H9 (cell line): ENCODE measurements around the gene ORM2. TPM values are rescaled to one million over a fixed set of nuclear protein-coding genes. Genes with fewer than 3 reads are reported as not detected.

ENCODE experiments used
- DNase-seq: peaks from one replicate; pipeline ENCODE4 v3.0.0-alpha.2; 2017
- H2AFZ ChIP-seq: one replicate; pipeline ENCODE4 v1.6.1; 2013; ENCODE audit warnings: mild to moderate bottlenecking, low read length, control low read depth, moderate library complexity
- H2AK5ac ChIP-seq: 2 replicates; pipeline ENCODE4 v1.6.1; 2013; ENCODE audit warnings: low read length, control low read depth, mixed read lengths; ENCODE audit not compliant: insufficient read length
- H2BK120ac ChIP-seq: one replicate; pipeline ENCODE4 v1.6.1; 2013; ENCODE audit warnings: low read depth, mild to moderate bottlenecking, low read length, control low read depth, inconsistent platforms; ENCODE audit not compliant: poor library complexity, severe bottlenecking
- H2BK12ac ChIP-seq: 2 replicates; pipeline ENCODE4 v1.6.1; 2013; ENCODE audit warnings: low read length, control low read depth, mixed read lengths, low read depth; ENCODE audit not compliant: insufficient read length
- H2BK15ac ChIP-seq: 2 replicates; pipeline ENCODE4 v1.6.1; 2013; ENCODE audit warnings: low read depth, low read length, control low read depth
- H2BK20ac ChIP-seq: one replicate; pipeline ENCODE4 v1.6.1; 2013; ENCODE audit warnings: low read depth, mild to moderate bottlenecking, low read length, control low read depth, inconsistent platforms; ENCODE audit not compliant: poor library complexity, severe bottlenecking
- H2BK5ac ChIP-seq: 2 replicates; pipeline ENCODE4 v1.6.1; 2013; ENCODE audit warnings: low read length, control low read depth, mixed read lengths; ENCODE audit not compliant: insufficient read length
- H3K14ac ChIP-seq: 2 replicates; pipeline ENCODE4 v1.6.1; 2013; ENCODE audit warnings: low read length, control low read depth; ENCODE audit not compliant: insufficient read depth
- H3K18ac ChIP-seq: 2 replicates; pipeline ENCODE4 v1.6.1; 2013; ENCODE audit warnings: low read depth, mild to moderate bottlenecking, mixed read lengths, low read length, control low read depth; ENCODE audit not compliant: insufficient read length
- H3K23ac ChIP-seq: 2 replicates; pipeline ENCODE4 v1.6.1; 2013; ENCODE audit warnings: low read length, control low read depth, mixed read lengths, low read depth; ENCODE audit not compliant: insufficient read length
- H3K23me2 ChIP-seq: 2 replicates; pipeline ENCODE4 v1.6.1; 2013; ENCODE audit warnings: low read depth, mild to moderate bottlenecking, mixed read lengths, low read length, control low read depth; ENCODE audit not compliant: insufficient read length, poor library complexity, severe bottlenecking
- H3K27ac ChIP-seq: 2 replicates; pipeline ENCODE4 v1.5.1; 2013; ENCODE audit warnings: low read length, control low read depth, mixed read lengths, low read depth; ENCODE audit not compliant: insufficient read length
- H3K27me3 ChIP-seq: 2 replicates; pipeline ENCODE4 v1.6.1; 2013; ENCODE audit warnings: low read length, control low read depth, inconsistent platforms; ENCODE audit not compliant: insufficient read depth
- H3K4ac ChIP-seq: 2 replicates; pipeline ENCODE4 v1.6.1; 2013; ENCODE audit warnings: low read depth, mild to moderate bottlenecking, control low read depth, inconsistent platforms, low read length, moderate library complexity
- H3K4me1 ChIP-seq: 2 replicates; pipeline ENCODE4 v1.6.1; 2013; ENCODE audit warnings: low read length, control low read depth, inconsistent platforms; ENCODE audit not compliant: insufficient read depth
- H3K4me2 ChIP-seq: 2 replicates; pipeline ENCODE4 v1.6.1; 2013; ENCODE audit warnings: low read length, control low read depth, mixed read lengths; ENCODE audit not compliant: insufficient read length, insufficient read depth
- H3K56ac ChIP-seq: 2 replicates; pipeline ENCODE4 v1.6.1; 2013; ENCODE audit warnings: low read depth, mild to moderate bottlenecking, mixed read lengths, low read length, control low read depth; ENCODE audit not compliant: insufficient read length
- H3K79me1 ChIP-seq: 2 replicates; pipeline ENCODE4 v1.6.1; 2013; ENCODE audit warnings: low read depth, mild to moderate bottlenecking, moderate library complexity, low read length, control low read depth, inconsistent platforms; ENCODE audit not compliant: insufficient read depth, poor library complexity, severe bottlenecking
- H3K79me2 ChIP-seq: 2 replicates; pipeline ENCODE4 v1.6.1; 2013; ENCODE audit warnings: low read length, control low read depth, inconsistent platforms; ENCODE audit not compliant: insufficient read depth
- H3K9ac ChIP-seq: 2 replicates; pipeline ENCODE4 v1.6.1; 2013; ENCODE audit warnings: low read length, control low read depth, mixed read lengths; ENCODE audit not compliant: insufficient read length; ENCODE audit errors: extremely low read depth
- H3K9me3 ChIP-seq: one replicate; pipeline ENCODE4 v1.6.1; 2013; ENCODE audit warnings: low read depth, low read length, inconsistent platforms; ENCODE audit not compliant: control insufficient read depth
- H3T11ph ChIP-seq: one replicate; pipeline ENCODE4 v1.6.1; 2013; ENCODE audit warnings: mild to moderate bottlenecking, low read length, control low read depth, inconsistent platforms
- H4K20me1 ChIP-seq: one replicate; pipeline ENCODE4 v1.6.1; 2013; ENCODE audit not compliant: control insufficient read depth, insufficient read length, insufficient read depth
- H4K5ac ChIP-seq: 2 replicates; pipeline ENCODE4 v1.6.1; 2013; ENCODE audit warnings: low read depth, mild to moderate bottlenecking, mixed read lengths, low read length, control low read depth; ENCODE audit not compliant: insufficient read length
- H4K8ac ChIP-seq: replicated peaks from 2 replicates; pipeline ENCODE4 v1.6.1; 2013; ENCODE audit warnings: low read length, control low read depth, mixed read lengths, low read depth; ENCODE audit not compliant: insufficient read length
- H4K91ac ChIP-seq: 2 replicates; pipeline ENCODE4 v1.6.1; 2013; ENCODE audit warnings: low read depth, mild to moderate bottlenecking, moderate library complexity, mixed read lengths, low read length, control low read depth; ENCODE audit not compliant: insufficient read length
- H3K27ac Mint-ChIP-seq, 3 experiments: 2 replicates in 2 of 3; 3 replicates in 1 of 3; pipeline ENCODE4 v1.8.0; 2020 to 2021; ENCODE audit warnings: mixed read lengths in 3 of 3, mild to moderate bottlenecking in 1 of 3, moderate library complexity in 1 of 3
- H3K27me3 Mint-ChIP-seq: 2 replicates; pipeline ENCODE4 v1.8.0; 2021; ENCODE audit warnings: low read depth, mild to moderate bottlenecking, moderate library complexity, mixed read lengths
- H3K36me3 Mint-ChIP-seq, 3 experiments: 2 replicates in 2 of 3; 3 replicates in 1 of 3; pipeline ENCODE4 v1.8.0; 2020 to 2021; ENCODE audit warnings: low read depth in 3 of 3, mixed read lengths in 3 of 3; ENCODE audit not compliant: insufficient read depth in 1 of 3
- H3K4me1 Mint-ChIP-seq, 2 experiments: 2 replicates each; pipeline ENCODE4 v1.8.0; 2020; ENCODE audit warnings: mixed read lengths in 2 of 2
- H3K4me3 Mint-ChIP-seq, 2 experiments: 2 replicates in 1 of 2; 3 replicates in 1 of 2; pipeline ENCODE4 v1.8.0; 2020 to 2021; ENCODE audit warnings: mild to moderate bottlenecking in 2 of 2, mixed read lengths in 2 of 2, moderate library complexity in 1 of 2
- H3K9me3 Mint-ChIP-seq, 2 experiments: 2 replicates in 1 of 2; 3 replicates in 1 of 2; pipeline ENCODE4 v1.8.0; 2020; ENCODE audit warnings: mild to moderate bottlenecking in 2 of 2, mixed read lengths in 2 of 2, moderate library complexity in 1 of 2
- CTCF ChIP-seq: fragments of 200-600 bp; sonication (generic); conservative IDR thresholded peaks from 3 replicates; pipeline ENCODE4 v1.8.0; 2021; ENCODE audit warnings: antibody characterized with exemption, mild to moderate bottlenecking
- WGBS: extraction: QIAGEN DNeasy Blood & Tissue Kit; methylation state at CpG from one replicate; pipeline ENCODE4 v1.1.7; 2013; ENCODE audit warnings: missing lambda C conversion rate, low lambda C conversion rate, mixed read lengths; ENCODE audit not compliant: insufficient read length; ENCODE audit errors: extremely low coverage; 5-methylcytosine and 5-hydroxymethylcytosine counted together
- total RNA-seq: library from RNA; stranded (reverse); gene quantifications from 2 replicates; pipeline ENCODE4 v1.2.1, GENCODE V29; 2021

The ORM2 gene
- total RNA-seq, 1 experiment from 2014 or later: 1.2 TPM

- Histone ChIP-seq H3K79me2 (no peaks in the 10 kb centered on the region), H3K4me2 (no peak overlapping the region), H3K9ac (no peak overlapping the region), H3K9me3 (no peaks in the 10 kb centered on the region), H3T11ph (no peak overlapping the region), H2BK15ac (no peak overlapping the region), H3K14ac (no peak overlapping the region), H3K4me1 (no peaks in the 10 kb centered on the region), H3K23ac (no peak overlapping the region), H2AFZ (no peak overlapping the region), H2BK5ac (no peak overlapping the region), H4K20me1 (no peaks in the 10 kb centered on the region), H3K79me1 (no peaks in the 10 kb centered on the region), H3K4ac (no peak overlapping the region), H4K5ac (no peak overlapping the region), H2BK120ac (no peak overlapping the region), H2BK20ac (no peak overlapping the region), H3K18ac (no peak overlapping the region), H3K56ac (no peak overlapping the region), H2AK5ac (no peak overlapping the region), H3K23me2 (no peaks in the 10 kb centered on the region), H4K8ac (no peak overlapping the region), H2BK12ac (no peak overlapping the region), H4K91ac (no peak overlapping the region), H3K27ac (no peak overlapping the region), H3K27me3 (no peaks in the 10 kb centered on the region)
- Mint-ChIP-seq H3K36me3 (peaks cover 41 to 83% (median 69%) of the 10 kb centered on the region in 3 experiments), H3K27ac (no peak overlapping the region), H3K27me3 (no peaks in the 10 kb centered on the region; the same call in 1 of the 2 replicates), H3K9me3 (no peaks in the 10 kb centered on the region), H3K4me3 (no peak overlapping the region), H3K4me1 (peaks cover 2 to 8% of the 10 kb centered on the region in 2 experiments; a peak in 3 of 4 replicates)
- WGBS: no CpG with 5 or more reads among the region's 9 CpGs
- no peak for TF ChIP-seq CTCF
- DNase-seq: no peak
Observed at GRCh38 chr9:114343471-114344187, 14.0 kb downstream of the ORM2 start.
